Neural cell (in vitro differentiated cells): ENCODE data around the gene LAG3. TPM values are rescaled to one million over a fixed set of nuclear protein-coding genes. Genes with fewer than 3 reads are reported as not detected.
A peak's percentile ranks its signal among the peaks of the same experiment; 100 is the strongest.

Source experiments
- H2AFZ ChIP-seq: fragments of 200-600, 300-800 bp; sonication (generic), shearing (Covaris generic); 2 replicates; pipeline ENCODE4 v1.6.0; 2014; ENCODE audit warnings: low read depth, mild to moderate bottlenecking, antibody characterized with exemption, low read length, moderate library complexity
- H3F3A ChIP-seq: fragments of 200-600 bp; shearing (Covaris generic); 2 replicates; pipeline ENCODE4 v1.6.1; 2016; ENCODE audit warnings: mild to moderate bottlenecking, moderate library complexity, mixed read lengths, antibody characterized with exemption, low read length; ENCODE audit not compliant: insufficient read depth, poor library complexity, severe bottlenecking
- H3K27ac ChIP-seq: fragments of 200-600, 300-800 bp; sonication (generic), shearing (Covaris generic); 2 replicates; pipeline ENCODE4 v1.5.1; 2014; ENCODE audit warnings: mild to moderate bottlenecking, low read length, moderate library complexity
- H3K27me3 ChIP-seq: fragments of 300-800, 200-600 bp; sonication (generic), shearing (Covaris generic); 2 replicates; pipeline ENCODE4 v1.6.0; 2014; ENCODE audit warnings: mild to moderate bottlenecking, low read depth, low read length, moderate library complexity; ENCODE audit not compliant: insufficient read depth
- H3K36me3 ChIP-seq: fragments of 300-800, 200-600 bp; sonication (generic), shearing (Covaris generic); 2 replicates; pipeline ENCODE4 v1.5.1; 2014; ENCODE audit warnings: mild to moderate bottlenecking, antibody characterized with exemption, low read length, moderate library complexity; ENCODE audit not compliant: insufficient read depth
- H3K4me2 ChIP-seq: fragments of 300-800, 200-600 bp; sonication (generic), shearing (Covaris generic); 2 replicates; pipeline ENCODE4 v1.6.0; 2014; ENCODE audit warnings: mild to moderate bottlenecking, low read length
- H3K4me3 ChIP-seq: fragments of 300-800, 200-600 bp; sonication (generic), shearing (Covaris generic); 2 replicates; pipeline ENCODE4 v1.5.1; 2014; ENCODE audit warnings: mild to moderate bottlenecking, low read length, moderate library complexity
- H3K79me2 ChIP-seq: fragments of 200-600 bp; shearing (Covaris generic); replicated peaks from 2 replicates; pipeline ENCODE4 v1.6.0; 2014; ENCODE audit warnings: mild to moderate bottlenecking, low read length, moderate library complexity; ENCODE audit not compliant: insufficient read depth
- H3K9ac ChIP-seq: fragments of 300-800, 200-600 bp; sonication (generic), shearing (Covaris generic); 2 replicates; pipeline ENCODE4 v1.6.1; 2016; ENCODE audit warnings: mild to moderate bottlenecking, low read length, mixed read lengths
- H3K9me2 ChIP-seq: fragments of 200-600 bp; shearing (Covaris generic); 2 replicates; pipeline ENCODE4 v1.6.1; 2016; ENCODE audit warnings: mild to moderate bottlenecking, low read length, mixed read lengths; ENCODE audit not compliant: insufficient read depth
- H3K9me3 ChIP-seq: fragments of 200-600, 300-800 bp; sonication (generic), shearing (Covaris generic); 2 replicates; pipeline ENCODE4 v1.6.1; 2016; ENCODE audit warnings: mild to moderate bottlenecking, mixed run types, low read length, moderate library complexity, mixed read lengths
- H4K20me1 ChIP-seq: fragments of 200-600 bp; shearing (Covaris generic); 2 replicates; pipeline ENCODE4 v1.6.1; 2016; ENCODE audit warnings: mild to moderate bottlenecking, mixed run types; ENCODE audit not compliant: insufficient read depth
- CTCF ChIP-seq: fragments of 450-650 bp; IDR thresholded peaks from 2 replicates; pipeline ENCODE4 v1.5.1; 2014; ENCODE audit warnings: antibody characterized with exemption, mild to moderate bottlenecking, moderate library complexity; ENCODE audit not compliant: poor library complexity, severe bottlenecking
- EP300 ChIP-seq: fragments of 450-650 bp; conservative IDR thresholded peaks from 2 replicates; pipeline ENCODE4 v1.6.1; 2014; ENCODE audit warnings: antibody characterized with exemption, mild to moderate bottlenecking, moderate library complexity; ENCODE audit not compliant: poor library complexity, severe bottlenecking
- EZH2 ChIP-seq: fragments of 200-600, 300-800 bp; shearing (Covaris generic), sonication (generic); IDR thresholded peaks from 2 replicates; pipeline ENCODE4 v1.6.1; 2014; ENCODE audit warnings: antibody characterized with exemption, low read length, borderline replicate concordance, mild to moderate bottlenecking; ENCODE audit not compliant: insufficient read depth, poor library complexity, severe bottlenecking
- MXI1 ChIP-seq: fragments of 450-650 bp; conservative IDR thresholded peaks from 2 replicates; pipeline ENCODE4 v1.6.1; 2014; ENCODE audit warnings: antibody characterized with exemption, mild to moderate bottlenecking; ENCODE audit not compliant: poor library complexity, severe bottlenecking
- POLR2AphosphoS5 ChIP-seq: IDR thresholded peaks from 2 replicates; pipeline ENCODE4 v1.6.1; 2012
- RAD21 ChIP-seq: fragments of 450-650 bp; conservative IDR thresholded peaks from 2 replicates; pipeline ENCODE4 v1.6.1; 2014; ENCODE audit warnings: antibody characterized with exemption, mild to moderate bottlenecking, moderate library complexity
- REST ChIP-seq: IDR thresholded peaks from 2 replicates; pipeline ENCODE4 v1.6.1; 2012; ENCODE audit warnings: borderline replicate concordance
- SMC3 ChIP-seq: fragments of 450-650 bp; conservative IDR thresholded peaks from 2 replicates; pipeline ENCODE4 v1.6.1; 2014; ENCODE audit warnings: antibody characterized with exemption, mild to moderate bottlenecking, moderate library complexity; ENCODE audit not compliant: poor library complexity
- TAF1 ChIP-seq: IDR thresholded peaks from 2 replicates; pipeline ENCODE4 v1.6.1; 2012; ENCODE audit warnings: low read depth
- polyA plus RNA-seq: library from polyadenylated mRNA; depleted of rRNA; stranded (reverse); fragments of >200 nt; gene quantifications from 2 replicates; pipeline ENCODE4 v1.2.3, GENCODE V29; 2014

LAG3 gene
- polyA plus RNA-seq, 1 donor from 2014 or later: 1.4 TPM

- Histone ChIP-seq H3K9ac (peak overlapping the region; percentile 99), H3K27ac (peak overlapping the region; percentile 100), H3K9me3 (no peaks in the 10 kb centered on the region), H3F3A (peaks cover 6% of the 10 kb centered on the region), H3K36me3 (peaks cover 4% of the 10 kb centered on the region), H4K20me1 (peaks cover 33% of the 10 kb centered on the region), H2AFZ (no peak overlapping the region), H3K4me2 (peak overlapping the region; percentile 74), H3K9me2 (no peaks in the 10 kb centered on the region), H3K4me3 (peak overlapping the region; percentile 87), H3K79me2 (peaks cover 60% of the 10 kb centered on the region), H3K27me3 (no peaks in the 10 kb centered on the region)
- TF ChIP-seq POLR2AphosphoS5 (peak; percentile 23), CTCF (no peak)
Observed at GRCh38 chr12:6768990-6769389, 3.3 kb upstream of the LAG3 start.

GRCh38 chr12:6769666-6770065, 2.7 kb upstream of the LAG3 start:
- no peaks in the 10 kb centered on the region for H3K9me2 ChIP-seq
- H2AFZ ChIP-seq: no peak overlapping the region
- H3K27ac ChIP-seq: peak overlapping the region; percentile 100
- H3F3A ChIP-seq: peaks cover 6% of the 10 kb centered on the region
- H4K20me1 ChIP-seq: peaks cover 33% of the 10 kb centered on the region
- no peak for TF ChIP-seq CTCF
- no peak for TF ChIP-seq REST
- no peak for TF ChIP-seq EP300
- no peak for TF ChIP-seq RAD21
- no peak for TF ChIP-seq TAF1
- no peak for TF ChIP-seq MXI1
- no peak for TF ChIP-seq POLR2AphosphoS5
- TF ChIP-seq SMC3: no peak
- no peak for TF ChIP-seq EZH2
- no peaks in the 10 kb centered on the region for H3K27me3 ChIP-seq
- peaks cover 4% of the 10 kb centered on the region for H3K36me3 ChIP-seq
- peak overlapping the region; percentile 99 for H3K9ac ChIP-seq
- H3K79me2 ChIP-seq: peaks cover 60% of the 10 kb centered on the region
- peak overlapping the region; percentile 74 for H3K4me2 ChIP-seq
- H3K9me3 ChIP-seq: no peaks in the 10 kb centered on the region
- H3K4me3 ChIP-seq: peak overlapping the region; percentile 87
